Panc1 (cell line): Measurements from ENCODE around the gene PCDHGA12. TPM values are rescaled to one million over a fixed set of nuclear protein-coding genes. Genes with fewer than 3 reads are reported as not detected.

Experiments used
- ATAC-seq: fragments of 200-7000 bp; cut with Tn5 transposase; 2 replicates; pipeline ENCODE4 v1.9.1; 2020; ENCODE audit warnings: mild to moderate bottlenecking, moderate library complexity
- BruUV-seq: library from RNA; stranded (reverse); fragments of 400-500 nt; replicated peaks from 2 replicates; lab custom pipeline; 2021; lab: Mats Ljungman, UMichigan
- CTCF ChIA-PET: fragments of 300-600 bp; sonication (Branson Sonifier 250); formaldehyde crosslinking; loops from one replicate; lab custom pipeline; 2022; ENCODE audit warnings: antibody characterized with exemption; lab: Charles Lee
- POLR2A ChIA-PET: fragments of 300-600 bp; sonication (Branson Sonifier 250); formaldehyde crosslinking; loops from one replicate; lab custom pipeline; 2022; ENCODE audit warnings: antibody characterized with exemption; lab: Charles Lee
- DNase-seq: peaks from one replicate; pipeline ENCODE4 v3.0.0-alpha.2; 2010; ENCODE audit warnings: low read depth, low spot score
- H3K27ac ChIP-seq: 2 replicates; pipeline ENCODE4 v1.5.1; 2011; ENCODE audit warnings: mild to moderate bottlenecking, low read length, inconsistent platforms
- H3K27me3 ChIP-seq: fragments of 200-500 bp; sonication (Bioruptor generic); 2 replicates; pipeline ENCODE4 v1.6.0; 2014; ENCODE audit warnings: low read length, inconsistent platforms; ENCODE audit not compliant: control insufficient read depth, insufficient read depth
- H3K36me3 ChIP-seq: fragments of 200-500 bp; sonication (Bioruptor generic); 2 replicates; pipeline ENCODE4 v1.5.1; 2014; ENCODE audit warnings: inconsistent platforms, mild to moderate bottlenecking, low read length, moderate library complexity; ENCODE audit not compliant: control insufficient read depth, insufficient read depth
- H3K4me1 ChIP-seq: 2 replicates; pipeline ENCODE4 v1.5.1; 2011; ENCODE audit warnings: inconsistent platforms, mild to moderate bottlenecking, low read length, moderate library complexity; ENCODE audit not compliant: control insufficient read depth, insufficient read depth
- H3K4me3 ChIP-seq, 2 experiments: 2 replicates each; pipeline ENCODE4 v1.5.1; 2011 to 2012; ENCODE audit warnings: low read depth in 2 of 2, low read length in 2 of 2, mild to moderate bottlenecking in 2 of 2, inconsistent platforms in 1 of 2, moderate library complexity in 1 of 2
- H3K9me3 ChIP-seq: fragments of 200-500 bp; sonication (Bioruptor generic); 2 replicates; pipeline ENCODE4 v1.5.1; 2014; ENCODE audit warnings: low read depth, mild to moderate bottlenecking, inconsistent platforms, low read length, moderate library complexity; ENCODE audit not compliant: control insufficient read depth, insufficient read depth
- POLR2AphosphoS5 ChIP-seq: IDR thresholded peaks from 2 replicates; pipeline ENCODE4 v1.6.1; 2012; ENCODE audit warnings: mild to moderate bottlenecking, low read depth, low read length, moderate library complexity
- SIN3A ChIP-seq: IDR thresholded peaks from 2 replicates; pipeline ENCODE4 v1.6.1; 2012; ENCODE audit warnings: low read depth, mild to moderate bottlenecking, low read length, moderate library complexity, borderline replicate concordance; ENCODE audit not compliant: insufficient read depth
- TCF7L2 ChIP-seq: IDR thresholded peaks from 2 replicates; pipeline ENCODE4 v1.6.1; 2011; ENCODE audit warnings: mild to moderate bottlenecking, low read depth, low read length, inconsistent platforms
- in situ Hi-C: cut with HindIII; loops from 2 replicates; pipeline ENCODE4 v1.10.0; 2016; ENCODE audit warnings: low sequenced_read_pairs, low pct_unique_long_range_greater_than_20kb
- intact Hi-C: fragments of 100-400 bp; cut with micrococcal nuclease; formaldehyde crosslinking; loops from one replicate; pipeline ENCODE4 v1.10.0; 2022; ENCODE audit not compliant: unreplicated experiment
- total RNA-seq: library from RNA; stranded (reverse); gene quantifications from one replicate; pipeline ENCODE4 v1.2.1, GENCODE V29; 2021; ENCODE audit not compliant: unreplicated experiment
- TF ChIP-seq, protein P1 (sequence below), 2 experiments: IDR thresholded peaks; 2 replicates each; pipeline ENCODE4 v1.6.1; 2011 to 2012; ENCODE audit warnings: low read depth in 2 of 2, control low read depth in 1 of 2, low read length in 1 of 2, mild to moderate bottlenecking in 1 of 2, moderate library complexity in 1 of 2; ENCODE audit not compliant: insufficient read depth in 1 of 2
- TF ChIP-seq, protein P2 (sequence below): fragments of 450-650 bp; IDR thresholded peaks from 2 replicates; pipeline ENCODE4 v1.5.1; 2017; ENCODE audit warnings: mild to moderate bottlenecking

The PCDHGA12 gene
- total RNA-seq, 1 experiment from 2014 or later: 0.21 TPM

GRCh38 chr5:141477044-141477575 lies 46.8 kb downstream of the PCDHGA12 start:
- no peaks in the 10 kb centered on the region for H3K27me3 ChIP-seq
- ChIA-PET CTCF (interaction anchor here (0.5 to 0.7 kb wide), 3 partner anchors 26 to 391 kb away, joined by 3 to 4 read pairs (median 3); partner anchors contain the start of gene PCDHGB7), POLR2A (interaction anchor here (1.2 kb wide), 1 partner anchor 16 kb away, joined by 4 read pairs; no protein-coding TSS in a partner anchor)
- no peak overlapping the region for H3K27ac ChIP-seq
- ATAC-seq (no peak), DNase-seq (no peak)
- H3K36me3 ChIP-seq: no peaks in the 10 kb centered on the region
- no peaks in the 10 kb centered on the region for H3K9me3 ChIP-seq
- H3K4me1 ChIP-seq: peaks cover 12% of the 10 kb centered on the region
- peak overlapping the region; percentile 90 to 93 for H3K4me3 ChIP-seq
- TF ChIP-seq SIN3A (no peak), TCF7L2 (no peak), POLR2AphosphoS5 (no peak)
- TF ChIP-seq, protein P1, sequence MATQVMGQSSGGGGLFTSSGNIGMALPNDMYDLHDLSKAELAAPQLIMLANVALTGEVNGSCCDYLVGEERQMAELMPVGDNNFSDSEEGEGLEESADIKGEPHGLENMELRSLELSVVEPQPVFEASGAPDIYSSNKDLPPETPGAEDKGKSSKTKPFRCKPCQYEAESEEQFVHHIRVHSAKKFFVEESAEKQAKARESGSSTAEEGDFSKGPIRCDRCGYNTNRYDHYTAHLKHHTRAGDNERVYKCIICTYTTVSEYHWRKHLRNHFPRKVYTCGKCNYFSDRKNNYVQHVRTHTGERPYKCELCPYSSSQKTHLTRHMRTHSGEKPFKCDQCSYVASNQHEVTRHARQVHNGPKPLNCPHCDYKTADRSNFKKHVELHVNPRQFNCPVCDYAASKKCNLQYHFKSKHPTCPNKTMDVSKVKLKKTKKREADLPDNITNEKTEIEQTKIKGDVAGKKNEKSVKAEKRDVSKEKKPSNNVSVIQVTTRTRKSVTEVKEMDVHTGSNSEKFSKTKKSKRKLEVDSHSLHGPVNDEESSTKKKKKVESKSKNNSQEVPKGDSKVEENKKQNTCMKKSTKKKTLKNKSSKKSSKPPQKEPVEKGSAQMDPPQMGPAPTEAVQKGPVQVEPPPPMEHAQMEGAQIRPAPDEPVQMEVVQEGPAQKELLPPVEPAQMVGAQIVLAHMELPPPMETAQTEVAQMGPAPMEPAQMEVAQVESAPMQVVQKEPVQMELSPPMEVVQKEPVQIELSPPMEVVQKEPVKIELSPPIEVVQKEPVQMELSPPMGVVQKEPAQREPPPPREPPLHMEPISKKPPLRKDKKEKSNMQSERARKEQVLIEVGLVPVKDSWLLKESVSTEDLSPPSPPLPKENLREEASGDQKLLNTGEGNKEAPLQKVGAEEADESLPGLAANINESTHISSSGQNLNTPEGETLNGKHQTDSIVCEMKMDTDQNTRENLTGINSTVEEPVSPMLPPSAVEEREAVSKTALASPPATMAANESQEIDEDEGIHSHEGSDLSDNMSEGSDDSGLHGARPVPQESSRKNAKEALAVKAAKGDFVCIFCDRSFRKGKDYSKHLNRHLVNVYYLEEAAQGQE (IDR thresholded peaks at IDR 0.05; ENCODE audit: insufficient read depth in 1 of 2, low read depth in 2 of 2, low read length in 1 of 2): no peak
- TF ChIP-seq, protein P2, sequence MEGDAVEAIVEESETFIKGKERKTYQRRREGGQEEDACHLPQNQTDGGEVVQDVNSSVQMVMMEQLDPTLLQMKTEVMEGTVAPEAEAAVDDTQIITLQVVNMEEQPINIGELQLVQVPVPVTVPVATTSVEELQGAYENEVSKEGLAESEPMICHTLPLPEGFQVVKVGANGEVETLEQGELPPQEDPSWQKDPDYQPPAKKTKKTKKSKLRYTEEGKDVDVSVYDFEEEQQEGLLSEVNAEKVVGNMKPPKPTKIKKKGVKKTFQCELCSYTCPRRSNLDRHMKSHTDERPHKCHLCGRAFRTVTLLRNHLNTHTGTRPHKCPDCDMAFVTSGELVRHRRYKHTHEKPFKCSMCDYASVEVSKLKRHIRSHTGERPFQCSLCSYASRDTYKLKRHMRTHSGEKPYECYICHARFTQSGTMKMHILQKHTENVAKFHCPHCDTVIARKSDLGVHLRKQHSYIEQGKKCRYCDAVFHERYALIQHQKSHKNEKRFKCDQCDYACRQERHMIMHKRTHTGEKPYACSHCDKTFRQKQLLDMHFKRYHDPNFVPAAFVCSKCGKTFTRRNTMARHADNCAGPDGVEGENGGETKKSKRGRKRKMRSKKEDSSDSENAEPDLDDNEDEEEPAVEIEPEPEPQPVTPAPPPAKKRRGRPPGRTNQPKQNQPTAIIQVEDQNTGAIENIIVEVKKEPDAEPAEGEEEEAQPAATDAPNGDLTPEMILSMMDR: no peak
- intact Hi-C loops: no loop called here
- in situ Hi-C loops: no loop called here
- BruUV-seq: no TSS peak

DNA sequence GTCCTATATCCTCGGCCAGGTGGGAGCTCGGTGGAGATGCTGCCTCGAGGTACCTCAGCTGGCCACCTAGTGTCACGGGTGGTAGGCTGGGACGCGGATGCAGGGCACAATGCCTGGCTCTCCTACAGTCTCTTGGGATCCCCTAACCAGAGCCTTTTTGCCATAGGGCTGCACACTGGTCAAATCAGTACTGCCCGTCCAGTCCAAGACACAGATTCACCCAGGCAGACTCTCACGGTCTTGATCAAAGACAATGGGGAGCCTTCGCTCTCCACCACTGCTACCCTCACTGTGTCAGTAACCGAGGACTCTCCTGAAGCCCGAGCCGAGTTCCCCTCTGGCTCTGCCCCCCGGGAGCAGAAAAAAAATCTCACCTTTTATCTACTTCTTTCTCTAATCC lies 47.5 kb downstream of the PCDHGA12 start:
- Histone ChIP-seq H3K4me1 (peaks cover 12% of the 10 kb centered on the region), H3K36me3 (no peaks in the 10 kb centered on the region), H3K4me3 (peak overlapping the region in 1 of 2 experiments; percentile 8; a peak in 1 of 4 replicates), H3K27me3 (no peaks in the 10 kb centered on the region), H3K9me3 (no peaks in the 10 kb centered on the region), H3K27ac (no peak overlapping the region)
- in situ Hi-C loops (no loop called here), intact Hi-C loops (no loop called here)
- no TSS peak for BruUV-seq
- ATAC-seq (no peak), DNase-seq (no peak)
- ChIA-PET POLR2A (no interaction called here), CTCF (no interaction called here)
- no peak for TF ChIP-seq TCF7L2
- TF ChIP-seq POLR2AphosphoS5: no peak

- BruUV-seq: no TSS peak
- in situ Hi-C loops (no loop called here), intact Hi-C loops (no loop called here)
- Histone ChIP-seq H3K27ac (no peak overlapping the region), H3K4me3 (peak overlapping the region in 1 of 2 experiments; percentile 8; a peak in 1 of 4 replicates), H3K27me3 (no peaks in the 10 kb centered on the region), H3K4me1 (peaks cover 12% of the 10 kb centered on the region), H3K36me3 (no peaks in the 10 kb centered on the region), H3K9me3 (no peaks in the 10 kb centered on the region)
- ATAC-seq (no peak), DNase-seq (no peak)
- POLR2A ChIA-PET: interaction anchor here (0.7 kb wide), 1 partner anchor 11 kb away, joined by 4 read pairs; no protein-coding TSS in a partner anchor
- TF ChIP-seq, protein P2: no peak
- TF ChIP-seq TCF7L2 (no peak), SIN3A (no peak), POLR2AphosphoS5 (no peak)
- TF ChIP-seq, protein P1 (IDR thresholded peaks at IDR 0.05; ENCODE audit: insufficient read depth in 1 of 2, low read depth in 2 of 2, low read length in 1 of 2): no peak
- CTCF ChIA-PET: no interaction called here
These were observed 48.1 kb downstream of the PCDHGA12 start for GRCh38 chr5:141478321-141478945.
